T-helper 1 cell (primary cell): ENCODE data around the gene FBXO11.
"Not testable (repeated sequence)": the region's sequence is repeated elsewhere in the genome, so short reads cannot be mapped to it uniquely, and the experiment has no call there.

Experiments
- DNase-seq, 5 donors: peaks; one replicate each; pipeline ENCODE4 v3.0.0-alpha.2; 2012 to 2020

FBXO11 gene

DNA sequence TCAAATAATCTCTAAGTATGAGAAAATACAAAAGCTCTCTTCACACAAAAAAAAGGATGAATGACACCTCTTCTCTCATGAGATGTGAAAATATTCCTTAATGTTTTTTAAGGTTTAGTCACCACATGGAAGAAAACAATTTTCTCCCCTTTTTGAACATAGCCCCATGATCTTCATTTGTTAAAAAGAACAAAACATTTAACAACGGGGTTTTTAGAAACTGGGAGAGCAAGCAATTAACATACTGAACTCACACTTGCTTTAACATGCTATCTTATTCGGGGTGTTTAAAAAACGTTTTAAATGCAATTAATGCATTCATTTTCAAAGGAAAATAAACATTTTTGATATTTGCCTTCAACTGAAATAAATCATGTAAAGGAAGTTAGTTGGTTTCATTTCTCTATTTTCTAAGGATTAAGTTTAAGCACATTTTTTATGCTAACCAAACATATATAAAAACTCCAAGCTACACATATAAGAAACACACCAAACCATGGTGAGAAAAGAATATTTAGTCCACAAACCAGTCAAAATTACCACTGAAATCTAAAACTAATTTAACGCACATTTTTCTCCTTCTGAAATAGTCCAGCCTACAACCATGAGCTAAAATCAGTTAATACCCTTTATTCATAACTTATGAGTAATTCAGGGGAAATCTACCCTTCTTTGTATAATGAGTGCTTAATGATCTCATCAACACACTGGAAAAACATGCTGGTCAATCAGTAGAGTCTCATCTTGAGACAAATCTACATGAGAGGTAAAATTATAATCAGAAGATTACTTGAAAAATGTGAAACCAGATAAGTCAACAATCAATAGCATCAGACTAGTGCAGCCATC, 8.2 kb downstream of the FBXO11 start:
- no peak for DNase-seq

DNA sequence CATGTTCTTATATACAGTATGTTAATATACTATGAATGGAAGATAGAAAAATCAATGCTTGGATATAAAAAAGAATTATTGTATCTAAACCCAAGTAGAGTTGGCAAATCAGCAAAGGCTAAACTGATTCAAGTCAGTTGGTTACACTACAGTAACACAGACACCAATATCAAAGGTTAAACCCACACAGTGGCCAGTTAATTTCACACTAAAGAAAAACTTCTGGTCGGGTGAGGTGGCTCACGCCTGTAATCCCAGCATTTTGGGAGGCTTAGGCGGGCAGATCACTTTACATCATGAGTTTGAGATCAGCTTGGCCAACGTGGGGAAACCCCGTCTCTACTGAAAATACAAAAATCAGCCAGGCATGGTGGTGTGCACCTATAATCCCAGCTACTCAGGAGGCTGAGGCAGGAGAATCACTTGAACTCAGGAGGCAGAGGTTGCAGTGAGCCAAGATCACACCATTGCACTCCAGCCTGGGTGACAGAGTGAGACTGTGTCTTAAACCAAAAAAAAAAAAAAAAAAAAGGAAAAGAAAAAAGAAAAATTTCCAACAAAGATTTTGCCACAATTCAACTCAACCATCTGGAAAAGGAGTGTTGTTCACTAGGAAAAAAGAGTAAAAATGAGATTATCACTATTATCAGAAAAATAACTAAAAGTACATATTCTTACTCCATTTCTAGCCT, 9.0 kb downstream of the FBXO11 start:
- not testable (repeated sequence) for DNase-seq

DNA sequence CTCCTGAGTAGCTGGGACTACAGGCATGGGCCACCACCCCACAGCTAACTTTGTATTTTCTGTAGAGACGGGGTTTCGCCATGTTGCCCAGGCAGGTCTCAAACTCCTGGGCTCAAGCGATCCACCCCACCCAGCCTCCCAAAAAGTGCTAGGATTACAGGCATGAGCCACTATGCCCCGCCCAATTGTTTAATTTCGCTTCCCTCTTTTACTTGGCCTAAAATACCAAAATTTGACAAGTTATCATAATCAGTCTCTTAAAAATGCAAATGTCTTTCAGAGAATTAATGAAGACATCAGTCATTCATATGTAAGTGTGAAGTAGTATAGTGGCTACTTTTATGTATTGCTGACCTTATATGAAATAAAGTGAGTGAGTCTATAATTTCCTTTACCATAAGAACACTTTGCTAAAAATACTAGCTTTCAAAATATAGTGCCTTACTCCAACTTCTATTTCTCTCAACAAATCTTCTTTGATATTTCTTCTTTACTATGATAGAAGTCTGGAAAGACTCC, 9.8 kb downstream of the FBXO11 start:
- DNase-seq: no peak

DNA sequence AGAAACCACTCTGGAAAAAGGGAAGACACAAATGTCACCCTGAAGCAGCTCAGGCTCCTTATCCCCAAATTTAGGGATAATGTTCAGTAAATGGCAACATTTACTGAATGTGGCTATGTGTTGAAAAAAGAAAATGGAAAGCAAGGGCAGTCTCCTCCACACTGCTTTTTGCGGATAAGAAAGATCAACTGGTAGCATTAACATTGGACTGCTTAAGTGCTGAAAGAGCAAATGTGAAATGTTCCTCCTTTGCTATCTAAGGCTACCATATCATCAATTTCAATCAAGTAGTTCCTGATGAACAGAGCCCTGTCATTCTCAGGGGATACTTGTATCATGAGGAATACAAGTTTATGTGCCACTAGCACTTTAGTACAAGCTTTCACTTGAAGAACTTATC, 12.5 kb downstream of the FBXO11 start:
- DNase-seq: no peak

DNA sequence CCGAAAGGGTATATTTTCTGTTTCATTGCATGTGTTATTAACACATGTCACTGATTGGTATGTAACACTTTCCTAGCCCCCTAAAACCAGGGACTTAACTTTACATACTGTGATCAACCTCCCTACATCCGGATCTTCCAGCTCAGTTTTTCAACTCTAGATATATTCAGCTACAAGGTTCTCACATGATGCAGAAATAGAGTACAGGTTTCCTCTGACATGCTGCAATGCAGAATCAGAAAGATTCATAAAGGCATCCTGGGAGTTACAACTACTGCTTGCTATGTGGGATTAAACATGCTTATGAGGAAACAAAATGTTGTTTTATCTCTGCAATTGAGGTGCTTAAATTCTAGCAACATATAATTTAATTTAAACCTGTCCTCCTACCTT, 14.0 kb downstream of the FBXO11 start:
- no peak for DNase-seq

DNA sequence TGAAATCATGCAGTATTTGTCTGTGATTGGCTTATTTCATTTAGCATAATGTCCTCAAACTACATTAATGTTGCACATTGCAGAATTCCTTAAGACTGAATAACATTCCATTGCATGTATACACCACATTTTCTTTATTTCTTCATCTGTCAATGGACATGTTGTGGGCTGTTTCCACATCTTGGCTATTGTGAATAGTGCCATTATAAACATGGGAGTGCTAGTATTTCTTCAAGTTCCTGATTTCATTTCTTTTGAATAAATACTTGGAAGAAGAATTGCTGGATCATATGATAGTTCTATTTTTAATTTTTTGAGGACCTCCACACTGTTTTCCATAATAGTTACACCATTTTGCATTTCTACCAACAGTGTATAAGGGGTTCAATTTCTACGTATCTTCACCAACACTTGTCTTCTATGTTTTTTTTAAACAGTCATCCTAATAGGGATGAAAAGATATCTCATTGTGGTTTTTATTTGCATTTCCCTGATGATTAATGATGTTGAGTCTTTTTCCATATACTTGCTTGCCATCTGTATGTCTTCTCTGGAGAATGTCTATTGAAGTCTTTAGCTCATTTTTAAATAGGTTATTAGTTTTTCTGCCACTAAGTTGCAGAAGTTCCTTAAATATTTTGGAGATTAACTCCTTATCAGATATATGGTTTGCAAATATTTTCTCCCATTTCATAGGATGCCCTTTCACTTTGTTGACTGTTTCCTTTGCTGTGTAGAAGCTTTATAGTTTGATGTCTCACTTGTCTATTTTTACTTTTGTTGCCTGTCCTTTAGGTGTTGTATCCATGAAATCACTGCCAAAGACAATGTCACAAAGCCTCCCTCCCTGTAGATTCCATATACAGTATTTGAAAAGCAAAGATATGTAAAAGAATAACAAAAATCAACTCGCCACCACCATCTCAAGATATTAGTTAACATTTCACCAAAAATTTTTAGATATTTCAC, 14.6 kb downstream of the FBXO11 start:
- no peak for DNase-seq

DNA sequence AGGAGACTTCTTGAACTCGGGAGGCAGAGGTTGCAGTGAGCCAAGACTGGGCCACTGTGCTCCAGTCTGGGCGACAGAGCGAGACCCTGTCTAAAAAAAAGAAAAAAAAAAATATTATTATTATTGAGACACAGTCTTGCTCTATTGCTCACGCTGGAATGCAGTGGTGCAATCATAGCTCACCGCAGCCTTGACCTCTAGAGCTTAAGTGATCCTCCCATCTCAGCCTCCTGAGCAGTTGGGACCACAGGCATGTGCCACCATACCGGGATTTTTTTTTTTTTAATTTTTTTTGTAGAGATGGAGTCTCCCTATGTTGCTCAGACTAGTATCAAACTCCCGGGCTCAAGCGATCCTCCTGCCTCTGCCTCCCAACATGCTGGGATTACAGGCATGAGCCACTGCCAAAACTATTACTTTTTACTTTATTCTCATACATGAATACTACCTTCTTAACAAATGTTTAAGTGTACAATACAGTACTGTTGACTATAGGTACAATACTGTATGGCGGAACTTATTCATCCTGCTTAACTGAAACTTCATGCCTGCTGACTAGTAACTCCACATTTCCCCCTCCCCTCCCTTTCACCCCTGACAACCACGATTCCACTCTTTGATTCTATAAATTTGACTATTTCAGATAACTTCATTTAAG, 15.5 kb downstream of the FBXO11 start:
- no peak for DNase-seq

DNA sequence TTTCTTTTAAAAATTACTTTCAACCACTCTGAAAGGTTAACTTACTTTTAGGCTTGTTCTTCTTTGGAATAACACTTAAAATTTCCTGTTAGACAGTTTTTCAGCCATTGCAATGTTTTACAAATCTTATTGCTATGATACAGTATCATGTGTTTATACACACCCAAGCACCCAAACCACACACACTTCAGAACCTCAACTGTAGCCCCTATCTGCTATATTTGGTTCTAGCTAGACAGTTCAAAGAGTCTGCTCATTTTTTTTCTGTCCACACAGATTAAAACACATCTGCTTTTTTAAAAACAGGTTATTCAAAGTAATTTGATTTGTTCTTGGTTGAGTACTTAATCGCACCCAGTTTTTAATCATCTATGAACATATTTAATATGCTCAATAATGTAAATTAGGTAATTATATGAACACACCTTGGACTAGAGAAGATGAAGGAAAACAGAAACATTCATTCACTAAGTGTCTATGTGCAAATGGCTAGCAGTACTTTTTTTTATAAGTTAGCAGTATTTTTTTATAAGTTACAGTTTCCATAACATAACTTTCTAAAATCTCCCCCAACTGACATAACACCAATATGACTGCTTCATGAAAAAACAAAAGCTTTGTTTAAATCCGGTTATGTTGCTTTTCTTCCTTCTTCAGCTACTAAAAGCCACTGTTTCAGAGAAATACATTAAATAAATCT, 17.6 kb downstream of the FBXO11 start:
- peak in 2 of 5 donors; percentile 4 to 20 for DNase-seq

DNA sequence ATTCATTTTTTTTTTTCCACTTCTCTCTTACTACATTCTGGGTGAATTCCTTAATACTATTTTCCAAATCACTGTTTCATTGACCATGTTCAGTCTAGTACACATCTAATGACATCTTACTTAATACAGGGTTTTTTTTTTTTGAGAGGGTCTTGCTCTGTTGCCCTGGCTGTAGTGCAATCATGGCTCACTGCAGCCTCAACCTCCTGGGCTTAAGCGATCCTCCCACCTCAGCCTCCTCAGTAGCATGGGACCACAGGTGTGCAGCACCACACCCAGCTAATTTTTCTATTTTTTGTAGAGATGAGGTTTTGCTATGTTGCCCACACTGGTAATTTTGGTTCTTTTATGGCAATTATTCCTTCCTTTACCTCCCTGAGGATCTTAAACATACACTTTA, 29.4 kb downstream of the FBXO11 start:
- no peak for DNase-seq

DNA sequence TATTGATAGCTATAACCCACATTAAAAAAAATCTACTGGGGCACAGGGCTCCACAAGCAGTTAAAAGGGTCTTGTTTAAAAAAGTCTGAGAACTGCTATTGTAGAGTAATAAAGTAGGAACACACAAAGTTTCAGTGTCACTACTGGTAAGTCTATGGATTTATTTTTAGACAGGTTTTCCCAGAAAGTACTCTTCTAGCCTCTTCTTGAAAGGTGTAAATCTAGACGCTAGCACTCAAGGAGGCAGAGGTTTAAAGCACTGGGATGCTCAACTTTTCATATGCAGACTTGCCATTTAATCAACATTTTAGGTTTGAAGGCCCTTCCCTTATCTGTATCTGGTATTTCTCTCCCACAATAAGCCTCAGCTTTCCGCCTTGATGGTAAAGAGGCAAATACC, 33.4 kb downstream of the FBXO11 start:
- DNase-seq: no peak

DNA sequence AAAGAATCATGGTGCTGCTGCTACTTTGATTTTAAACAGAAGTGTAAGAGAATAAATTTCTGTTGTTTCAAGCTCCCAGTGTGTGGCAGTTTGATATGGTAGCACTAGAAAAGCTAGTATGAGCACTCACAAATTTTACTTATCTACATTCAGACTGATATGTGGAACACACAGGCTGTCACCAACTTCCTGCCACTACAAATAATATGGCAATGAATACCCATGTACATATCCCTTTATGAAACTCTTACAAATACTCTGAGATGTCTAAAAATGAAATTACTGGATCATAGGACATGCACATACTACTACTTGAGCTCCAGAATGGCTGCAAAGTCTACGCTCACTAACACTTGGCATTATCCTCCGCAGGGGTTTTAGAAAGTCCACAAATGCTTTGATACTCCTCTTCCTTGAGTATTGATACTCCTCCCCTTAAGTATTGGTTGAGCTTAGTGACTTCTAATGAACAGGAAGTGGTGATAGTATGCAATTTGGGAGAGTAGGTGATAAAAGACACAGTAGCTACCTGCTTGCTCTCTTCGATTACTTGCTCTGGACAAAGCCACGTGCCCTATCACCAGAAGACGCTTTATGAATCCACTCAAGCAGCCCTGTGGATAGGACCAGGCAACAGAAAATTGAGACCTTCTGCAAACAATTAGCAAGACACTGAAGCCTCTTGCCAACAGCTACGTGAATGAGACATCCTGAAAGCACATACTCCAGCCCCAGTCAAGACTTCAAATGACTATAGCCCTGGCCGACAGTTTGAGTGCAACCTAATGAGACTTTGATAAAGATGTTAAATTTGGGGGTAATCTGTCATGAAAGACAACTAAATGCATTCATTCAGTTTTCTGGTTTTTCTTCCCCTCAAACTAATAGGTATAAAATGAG, 35.4 kb downstream of the FBXO11 start:
- peak in 1 of 5 donors; percentile 2 for DNase-seq

DNA sequence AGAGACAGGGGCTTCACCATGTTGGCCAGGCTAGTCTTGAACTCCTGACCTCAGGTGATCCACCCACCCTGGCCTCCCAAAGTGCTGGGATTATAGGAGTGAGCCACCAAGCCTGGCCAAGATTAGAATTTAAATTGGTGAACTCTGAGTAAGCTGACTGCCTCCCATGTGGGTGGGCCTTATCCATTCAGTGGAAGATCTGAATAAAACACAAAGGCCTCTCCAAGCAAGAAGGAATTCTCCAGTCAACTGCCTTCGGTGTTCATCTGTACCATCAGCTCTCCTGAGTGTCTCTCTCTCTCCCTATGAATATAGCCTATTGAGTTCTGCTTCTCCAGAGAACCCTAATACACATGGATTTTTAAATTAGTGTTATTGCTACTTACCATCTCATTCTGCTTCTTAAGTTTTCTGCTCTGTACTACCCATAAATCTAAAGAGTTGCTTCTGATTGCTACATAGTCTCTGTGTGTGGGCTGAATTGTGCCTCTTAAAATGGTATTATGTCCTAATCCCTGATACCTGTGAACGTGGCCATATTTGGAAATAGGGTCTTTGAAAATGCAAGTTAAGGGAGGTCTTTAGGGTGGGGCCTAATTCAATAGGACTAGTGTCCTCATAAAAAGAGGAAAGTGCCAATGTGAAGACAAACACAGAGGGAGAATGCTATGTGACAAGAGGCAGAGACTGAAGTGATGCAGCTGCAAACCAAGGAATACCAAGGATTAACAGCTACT, 36.3 kb downstream of the FBXO11 start:
- no peak for DNase-seq

DNA sequence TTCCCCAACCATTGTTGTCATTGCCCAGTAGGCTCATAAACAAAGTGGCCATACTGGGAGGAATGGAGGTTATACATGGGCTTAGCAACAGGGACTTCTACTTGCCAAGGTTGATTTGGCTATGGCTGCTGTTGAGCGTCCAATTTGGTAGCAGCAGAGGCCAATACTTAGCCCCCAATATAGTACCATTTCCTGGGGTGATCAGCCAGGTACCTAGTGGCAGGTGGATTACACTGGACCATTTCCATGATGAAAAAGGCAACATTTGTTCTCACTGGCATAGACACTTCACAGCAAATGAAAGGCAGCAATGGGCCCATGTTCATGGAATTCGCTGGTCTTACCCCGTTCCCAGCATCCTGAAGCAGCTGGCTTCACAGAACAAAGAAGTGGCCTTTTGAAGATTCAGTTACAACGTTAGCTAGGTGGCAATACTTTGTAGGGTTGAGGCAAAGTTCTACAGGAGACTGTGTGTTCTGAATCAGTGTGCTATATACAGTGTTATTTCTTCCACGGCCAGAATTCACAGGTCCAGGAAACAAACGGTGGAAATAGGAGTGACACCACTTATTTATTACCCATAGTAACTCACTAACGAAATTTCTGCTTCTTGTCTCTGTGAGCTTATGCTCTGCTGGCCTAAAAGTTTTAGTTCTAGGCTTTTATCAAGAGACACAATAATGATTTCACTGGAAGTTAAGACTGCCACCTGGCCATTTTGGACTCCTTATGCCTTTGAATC, 37.5 kb downstream of the FBXO11 start:
- DNase-seq: no peak

DNA sequence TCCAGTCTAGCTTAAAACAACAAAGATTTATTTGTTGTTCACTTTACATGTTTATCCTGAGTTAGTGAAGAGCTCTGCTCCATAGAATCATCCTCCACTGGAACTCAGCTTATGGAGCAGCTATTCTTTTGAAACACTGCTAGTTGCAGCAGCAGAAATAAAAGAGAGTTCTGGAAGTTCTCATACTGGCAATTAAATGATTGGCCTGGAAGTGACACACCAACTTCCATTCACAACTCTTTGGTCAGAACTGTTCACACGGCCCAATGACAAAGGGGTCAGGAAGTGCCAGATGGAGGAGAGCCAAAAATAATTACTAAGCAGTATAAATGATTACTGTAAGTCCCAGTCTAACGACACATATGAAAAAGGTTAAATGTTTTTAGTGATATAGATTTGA, 39.1 kb downstream of the FBXO11 start:
- no peak for DNase-seq

DNA sequence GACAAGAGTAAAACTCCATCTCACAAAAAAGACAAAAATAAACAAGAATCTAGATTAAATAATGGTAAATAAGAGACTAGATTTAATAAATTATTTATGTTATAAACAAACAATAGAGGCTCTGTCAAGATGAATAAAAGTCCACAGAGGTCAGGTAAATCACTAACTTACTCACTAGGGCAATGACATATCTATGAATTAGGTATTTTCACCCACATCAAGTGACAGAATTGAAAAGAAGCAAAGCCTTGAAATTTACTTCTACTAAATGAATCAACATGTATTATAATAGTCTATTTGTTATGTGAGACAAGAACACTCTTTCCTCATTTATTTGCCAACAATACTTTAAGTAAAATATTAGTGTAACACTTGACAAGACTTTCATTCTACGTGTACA, 41.7 kb downstream of the FBXO11 start:
- DNase-seq: no peak

DNA sequence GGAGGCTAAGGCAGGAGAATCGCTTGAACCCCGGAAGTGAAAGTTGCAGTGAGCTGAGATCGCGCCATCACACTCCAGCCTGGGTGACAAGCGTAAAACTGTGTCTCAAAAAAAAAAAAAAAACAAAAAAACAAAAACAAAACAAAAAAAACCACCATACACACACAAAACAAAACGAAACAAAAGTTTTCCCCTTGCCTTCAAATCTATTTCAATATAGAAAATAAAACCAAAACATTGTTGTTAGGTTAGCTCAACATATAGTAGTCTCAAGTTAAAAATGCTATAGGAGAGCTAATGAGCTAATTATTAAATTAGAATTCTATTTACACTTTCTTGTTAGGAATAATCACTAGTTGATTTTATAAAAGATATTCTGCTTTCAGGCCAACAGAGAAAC, 43.3 kb downstream of the FBXO11 start:
- no peak for DNase-seq

DNA sequence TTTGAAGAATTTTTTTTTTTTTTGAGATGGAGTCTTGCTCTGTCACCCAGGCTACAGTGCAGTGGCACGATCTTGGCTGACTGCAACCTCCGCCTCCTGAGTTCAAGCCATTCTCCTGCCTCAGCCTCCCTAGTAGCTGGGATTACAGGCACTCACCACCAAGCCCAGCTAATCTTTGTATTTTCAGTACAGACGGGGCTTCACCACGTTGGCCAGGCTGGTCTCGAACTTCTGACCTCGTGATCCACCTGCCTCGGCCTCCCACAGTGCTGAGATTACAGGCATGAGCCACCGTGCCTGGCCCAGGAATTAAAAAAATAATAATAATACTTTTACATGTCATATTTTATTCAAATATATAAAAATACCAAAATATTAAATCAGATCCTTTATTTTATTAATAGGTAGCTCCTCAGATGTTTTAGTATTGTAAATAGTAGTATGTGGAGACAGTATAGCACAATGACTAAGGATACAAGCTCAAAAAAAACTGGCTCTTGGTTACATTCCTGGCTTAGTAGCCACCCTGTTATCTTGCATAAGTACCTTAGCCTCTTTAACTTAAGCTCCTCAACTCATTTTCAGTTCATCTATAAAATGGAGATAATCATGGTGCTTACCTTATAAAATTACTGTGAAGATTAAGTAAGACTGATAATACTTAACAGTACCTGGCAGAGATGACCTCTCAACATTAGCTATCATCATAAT, 53.1 kb downstream of the FBXO11 start:
- not testable (repeated sequence) for DNase-seq

DNA sequence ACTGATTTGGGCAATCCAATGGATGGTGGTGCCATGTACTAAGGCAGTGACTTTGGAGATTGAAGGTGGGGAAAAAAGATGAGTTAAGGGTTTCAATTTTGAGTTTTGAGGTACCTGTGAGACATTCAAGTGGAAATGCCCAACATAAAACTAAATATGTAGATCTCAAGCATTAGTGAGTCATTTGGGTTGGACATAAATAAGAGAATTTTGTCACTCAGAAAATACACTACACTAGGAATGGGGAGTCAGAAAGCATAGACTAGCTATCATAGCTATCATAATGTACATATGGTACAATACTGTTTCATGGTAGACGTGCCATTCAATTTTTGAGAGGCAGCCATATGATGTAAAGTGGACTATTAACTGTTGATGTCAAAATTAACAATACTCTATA, 56.1 kb downstream of the FBXO11 start:
- DNase-seq: no peak
